OCI-LY1 (cell line): Measurements from ENCODE around the gene GAS2L2.

ENCODE experiments used
- EZH2 ChIP-seq: fragments of 200-600 bp; sonication (generic), shearing (Covaris generic); IDR thresholded peaks from 2 replicates; pipeline ENCODE4 v1.8.0; 2017; ENCODE audit warnings: borderline replicate concordance, mixed run types, mild to moderate bottlenecking, antibody characterized with exemption, low read length, moderate library complexity, mixed read lengths
- TF ChIP-seq, protein P1 (sequence below): fragments of 200-600 bp; sonication (generic), shearing (Covaris generic); IDR thresholded peaks from 2 replicates; pipeline ENCODE4 v1.5.1; 2017; ENCODE audit warnings: mild to moderate bottlenecking, antibody characterized with exemption, low read length, moderate library complexity, mixed read lengths

DNA sequence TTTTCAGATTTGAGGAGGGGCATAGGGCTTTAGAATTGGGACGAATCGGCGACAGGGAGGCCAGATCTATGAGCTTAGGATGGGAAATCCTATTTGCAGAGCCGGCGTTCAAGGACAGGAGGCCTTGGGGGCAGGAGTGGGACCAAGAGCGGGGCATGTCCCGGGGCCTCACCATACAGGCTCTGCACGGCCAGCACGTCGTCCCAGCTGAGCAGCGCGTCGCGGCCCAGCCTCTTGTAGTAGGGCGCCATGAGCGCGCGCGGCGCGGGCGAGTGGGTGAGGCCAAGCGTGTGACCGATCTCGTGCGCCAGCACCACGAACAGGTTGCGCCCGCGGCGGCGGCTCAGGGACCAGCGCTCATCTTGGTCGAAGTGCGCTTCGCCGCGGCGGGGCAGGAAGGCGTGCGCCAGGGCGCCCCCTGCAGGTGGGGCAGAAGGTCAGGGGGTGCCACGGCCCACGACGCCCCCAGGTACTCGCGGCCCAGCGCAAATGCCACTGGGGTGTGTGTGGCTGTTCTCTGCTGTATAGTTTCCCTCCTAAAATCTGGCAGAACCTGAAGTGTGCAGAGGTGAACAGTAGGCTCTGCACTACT, 17.0 kb upstream of the GAS2L2 start:
- TF ChIP-seq, protein P1, sequence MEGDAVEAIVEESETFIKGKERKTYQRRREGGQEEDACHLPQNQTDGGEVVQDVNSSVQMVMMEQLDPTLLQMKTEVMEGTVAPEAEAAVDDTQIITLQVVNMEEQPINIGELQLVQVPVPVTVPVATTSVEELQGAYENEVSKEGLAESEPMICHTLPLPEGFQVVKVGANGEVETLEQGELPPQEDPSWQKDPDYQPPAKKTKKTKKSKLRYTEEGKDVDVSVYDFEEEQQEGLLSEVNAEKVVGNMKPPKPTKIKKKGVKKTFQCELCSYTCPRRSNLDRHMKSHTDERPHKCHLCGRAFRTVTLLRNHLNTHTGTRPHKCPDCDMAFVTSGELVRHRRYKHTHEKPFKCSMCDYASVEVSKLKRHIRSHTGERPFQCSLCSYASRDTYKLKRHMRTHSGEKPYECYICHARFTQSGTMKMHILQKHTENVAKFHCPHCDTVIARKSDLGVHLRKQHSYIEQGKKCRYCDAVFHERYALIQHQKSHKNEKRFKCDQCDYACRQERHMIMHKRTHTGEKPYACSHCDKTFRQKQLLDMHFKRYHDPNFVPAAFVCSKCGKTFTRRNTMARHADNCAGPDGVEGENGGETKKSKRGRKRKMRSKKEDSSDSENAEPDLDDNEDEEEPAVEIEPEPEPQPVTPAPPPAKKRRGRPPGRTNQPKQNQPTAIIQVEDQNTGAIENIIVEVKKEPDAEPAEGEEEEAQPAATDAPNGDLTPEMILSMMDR, result peak; percentile 32; the same call in 1 of the 2 replicates
- no peak for TF ChIP-seq EZH2
